Thoracic aorta (tissue), 2 donors: ENCODE results near the gene ADORA2B. TPM values are rescaled to one million over a fixed set of nuclear protein-coding genes. Genes with fewer than 3 reads are reported as not detected.
"Not testable (repeated sequence)": the region's sequence is repeated elsewhere in the genome, so short reads cannot be mapped to it uniquely, and the experiment has no call there.

Experiments
- ATAC-seq: fragments of 150-250 bp; one replicate; pipeline ENCODE4 v1.8.0; 2017; ENCODE audit warnings: low read depth; ENCODE audit not compliant: insufficient number of reproducible peaks, low FRiP score
- DNase-seq: peaks from one replicate; pipeline ENCODE4 v3.0.0-alpha.2; 2020; ENCODE audit warnings: low spot score
- H3K27ac ChIP-seq, 2 donors: fragments of 200-600 bp; sonication (generic); 1 replicate in 1 of 2; 2 replicates in 1 of 2; pipeline ENCODE4 v1.5.1; 2016; ENCODE audit warnings: mild to moderate bottlenecking in 2 of 2, moderate library complexity in 2 of 2
- H3K27me3 ChIP-seq: fragments of 200-600 bp; sonication (generic); replicated peaks from 2 replicates; pipeline ENCODE4 v1.6.0; 2016; ENCODE audit warnings: mild to moderate bottlenecking; ENCODE audit not compliant: insufficient read depth
- H3K36me3 ChIP-seq: fragments of 200-600 bp; sonication (generic); one replicate; pipeline ENCODE4 v1.5.1; 2016
- H3K4me1 ChIP-seq, 2 donors: fragments of 200-600 bp; sonication (generic); 1 replicate in 1 of 2; 2 replicates in 1 of 2; pipeline versions ENCODE4 v1.5.1 to v1.6.0; 2016; ENCODE audit warnings: low read depth in 2 of 2, mild to moderate bottlenecking in 1 of 2; ENCODE audit not compliant: control insufficient read depth in 1 of 2
- H3K4me3 ChIP-seq: fragments of 200-600 bp; sonication (generic); 2 replicates; pipeline ENCODE4 v1.5.1; 2016; ENCODE audit warnings: mild to moderate bottlenecking
- H3K9me3 ChIP-seq: fragments of 200-600 bp; sonication (generic); 2 replicates; pipeline ENCODE4 v1.5.1; 2016
- total RNA-seq, 2 donors: library from RNA; depleted of rRNA; stranded (reverse); fragments of >200 nt; gene quantifications; one replicate each; pipeline versions ENCODE4 v1.1.0 to v1.2.3, GENCODE V29; 2016
- TF ChIP-seq, protein P1 (sequence below): fragments of 200-600 bp; sonication (generic); IDR thresholded peaks from one replicate; pipeline ENCODE4 v1.5.1; 2019; ENCODE audit warnings: antibody characterized with exemption

The ADORA2B gene
- total RNA-seq, 2 donors from 2014 or later: 1.6 TPM; not detected in 1

- H3K4me1 ChIP-seq: no peaks in the 10 kb centered on the region
- H3K27ac ChIP-seq: no peak overlapping the region
- DNase-seq: no peak
- no peak for ATAC-seq
- H3K9me3 ChIP-seq: no peaks in the 10 kb centered on the region
- H3K27me3 ChIP-seq: no peaks in the 10 kb centered on the region
- TF ChIP-seq, protein P1, sequence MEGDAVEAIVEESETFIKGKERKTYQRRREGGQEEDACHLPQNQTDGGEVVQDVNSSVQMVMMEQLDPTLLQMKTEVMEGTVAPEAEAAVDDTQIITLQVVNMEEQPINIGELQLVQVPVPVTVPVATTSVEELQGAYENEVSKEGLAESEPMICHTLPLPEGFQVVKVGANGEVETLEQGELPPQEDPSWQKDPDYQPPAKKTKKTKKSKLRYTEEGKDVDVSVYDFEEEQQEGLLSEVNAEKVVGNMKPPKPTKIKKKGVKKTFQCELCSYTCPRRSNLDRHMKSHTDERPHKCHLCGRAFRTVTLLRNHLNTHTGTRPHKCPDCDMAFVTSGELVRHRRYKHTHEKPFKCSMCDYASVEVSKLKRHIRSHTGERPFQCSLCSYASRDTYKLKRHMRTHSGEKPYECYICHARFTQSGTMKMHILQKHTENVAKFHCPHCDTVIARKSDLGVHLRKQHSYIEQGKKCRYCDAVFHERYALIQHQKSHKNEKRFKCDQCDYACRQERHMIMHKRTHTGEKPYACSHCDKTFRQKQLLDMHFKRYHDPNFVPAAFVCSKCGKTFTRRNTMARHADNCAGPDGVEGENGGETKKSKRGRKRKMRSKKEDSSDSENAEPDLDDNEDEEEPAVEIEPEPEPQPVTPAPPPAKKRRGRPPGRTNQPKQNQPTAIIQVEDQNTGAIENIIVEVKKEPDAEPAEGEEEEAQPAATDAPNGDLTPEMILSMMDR: no peak
- H3K36me3 ChIP-seq: no peaks in the 10 kb centered on the region
- H3K4me3 ChIP-seq: no peak overlapping the region
These were observed 37.6 kb upstream of the ADORA2B start for GRCh38 chr17:15907290-15907689.

- TF ChIP-seq, protein P1: no peak
- no peak for DNase-seq
- no peak for ATAC-seq
These were observed 36.6 kb upstream of the ADORA2B start for GRCh38 chr17:15908378-15908777.

DNA sequence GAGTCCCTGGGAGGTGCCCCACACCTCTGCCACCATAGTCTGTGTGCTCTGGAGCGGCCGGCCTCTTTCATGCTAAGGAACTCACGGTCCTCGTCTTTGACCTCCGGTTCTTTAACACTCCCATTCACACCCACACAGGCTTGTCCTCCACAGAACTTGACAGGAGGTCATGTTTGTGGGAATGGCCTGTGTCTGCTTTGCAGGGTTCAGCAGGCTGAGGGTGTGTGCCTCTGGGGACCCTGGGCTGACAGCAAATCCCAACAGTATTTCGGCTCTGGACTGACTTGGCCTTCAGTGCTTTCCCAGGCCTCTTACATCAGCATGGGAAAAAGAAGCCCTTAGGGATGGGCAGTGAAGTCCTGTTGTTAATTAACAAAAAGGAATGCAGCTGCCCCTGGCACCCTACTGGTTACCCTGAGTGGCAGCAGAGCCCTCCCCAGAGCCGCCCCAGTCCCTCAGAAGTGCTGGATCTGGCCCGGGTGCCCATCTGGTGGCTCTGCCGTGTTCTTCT lies 35.4 kb upstream of the ADORA2B start:
- H3K4me1 ChIP-seq: no peaks in the 10 kb centered on the region
- DNase-seq (no peak), ATAC-seq (no peak)
- no peak overlapping the region for H3K27ac ChIP-seq
- no peaks in the 10 kb centered on the region for H3K36me3 ChIP-seq
- no peaks in the 10 kb centered on the region for H3K27me3 ChIP-seq
- TF ChIP-seq, protein P1: no peak
- no peak overlapping the region for H3K4me3 ChIP-seq
- H3K9me3 ChIP-seq: no peaks in the 10 kb centered on the region

More at GRCh38 chr17:15908378-15908777, 36.6 kb upstream of the ADORA2B start:
- H3K36me3 ChIP-seq: no peaks in the 10 kb centered on the region
- no peaks in the 10 kb centered on the region for H3K27me3 ChIP-seq
- no peaks in the 10 kb centered on the region for H3K9me3 ChIP-seq
- no peak overlapping the region for H3K27ac ChIP-seq
- no peaks in the 10 kb centered on the region for H3K4me1 ChIP-seq
- H3K4me3 ChIP-seq: no peak overlapping the region

- Histone ChIP-seq H3K4me3 (no peak overlapping the region), H3K9me3 (no peaks in the 10 kb centered on the region), H3K27me3 (no peaks in the 10 kb centered on the region), H3K36me3 (no peaks in the 10 kb centered on the region), H3K4me1 (no peaks in the 10 kb centered on the region), H3K27ac (no peak overlapping the region)
- DNase-seq (no peak), ATAC-seq (no peak)
- TF ChIP-seq, protein P1: no peak
These were observed 34.1 kb upstream of the ADORA2B start for GRCh38 chr17:15910791-15911190.

DNA sequence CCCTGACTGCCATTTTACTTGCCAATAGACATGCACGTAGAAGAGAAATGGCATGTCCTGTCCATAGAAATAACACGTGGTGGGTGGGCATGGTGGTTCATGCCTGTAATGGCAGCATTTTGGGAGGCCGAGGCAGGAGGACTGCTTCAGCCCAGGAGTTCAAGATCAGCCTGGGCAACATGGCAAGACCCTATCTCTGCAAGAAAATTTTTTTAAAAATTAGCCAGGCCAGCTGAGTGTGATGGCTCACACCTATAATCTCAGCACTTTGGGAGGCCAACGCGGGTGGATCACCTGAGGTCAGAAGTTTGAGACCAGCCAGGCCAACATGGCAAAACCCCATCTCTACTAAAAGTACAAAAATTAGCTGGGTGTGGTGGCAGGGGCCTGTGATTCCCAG lies 33.2 kb upstream of the ADORA2B start:
- not testable (repeated sequence) for H3K9me3 ChIP-seq, ATAC-seq, H3K4me1 ChIP-seq, H3K4me3 ChIP-seq, DNase-seq, H3K36me3 ChIP-seq, H3K27me3 ChIP-seq, H3K27ac ChIP-seq

GRCh38 chr17:15912416-15912955 lies 32.4 kb upstream of the ADORA2B start:
- Histone ChIP-seq H3K4me1 (peaks cover 0 to 4% of the 10 kb centered on the region in 2 donors), H3K27me3 (no peaks in the 10 kb centered on the region), H3K27ac (no peak overlapping the region), H3K36me3 (no peaks in the 10 kb centered on the region), H3K4me3 (no peak overlapping the region), H3K9me3 (no peaks in the 10 kb centered on the region)
- no peak for DNase-seq
- ATAC-seq: no peak
- TF ChIP-seq, protein P1: no peak
